Measurements from ENCODE around the gene LRRC70.

The LRRC70 gene

GRCh38 chr5:62590387-62590786 lies 11.8 kb downstream of the LRRC70 start:
- Histone ChIP-seq H3K27me3 (ENCODE audit: control insufficient read depth, insufficient read depth, low read length) (no peaks in the 10 kb centered on the region), H3K4me3 (ENCODE audit: low read depth, low read length) (no peak overlapping the region), H3K27ac (no peak overlapping the region), H3K36me3 (ENCODE audit: control insufficient read depth, insufficient read depth, low read length) (no peaks in the 10 kb centered on the region), H3K79me2 (no peaks in the 10 kb centered on the region), H2AFZ (no peak overlapping the region), H3K9ac (no peak overlapping the region), H3K4me2 (ENCODE audit: low read length) (no peak overlapping the region), H3K9me3 (ENCODE audit: control insufficient read depth, low read length) (no peaks in the 10 kb centered on the region), H3K4me1 (no peaks in the 10 kb centered on the region)
- TF ChIP-seq CTCF (IDR thresholded peaks at IDR 0.05) = no peak

- no peak overlapping the region for H2AFZ ChIP-seq
- no peaks in the 10 kb centered on the region for H3K27me3 ChIP-seq (ENCODE audit: control insufficient read depth, insufficient read depth, low read length)
- no peak overlapping the region for H3K27ac ChIP-seq
- no peak overlapping the region for H3K4me3 ChIP-seq (ENCODE audit: low read depth, low read length)
- H3K36me3 ChIP-seq (ENCODE audit: control insufficient read depth, insufficient read depth, low read length) = no peaks in the 10 kb centered on the region
- H3K9me3 ChIP-seq (ENCODE audit: control insufficient read depth, low read length) = no peaks in the 10 kb centered on the region
- H3K4me2 ChIP-seq (ENCODE audit: low read length) = no peak overlapping the region
- no peaks in the 10 kb centered on the region for H3K4me1 ChIP-seq
- no peak overlapping the region for H3K9ac ChIP-seq
- no peak for TF ChIP-seq CTCF (IDR thresholded peaks at IDR 0.05)
- no peaks in the 10 kb centered on the region for H3K79me2 ChIP-seq
Observed at GRCh38 chr5:62592558-62592957, 13.9 kb downstream of the LRRC70 start.

GRCh38 chr5:62593331-62593730 lies 14.7 kb downstream of the LRRC70 start:
- no peaks in the 10 kb centered on the region for H3K9me3 ChIP-seq (ENCODE audit: control insufficient read depth, low read length)
- H3K36me3 ChIP-seq (ENCODE audit: control insufficient read depth, insufficient read depth, low read length) = no peaks in the 10 kb centered on the region
- H3K27ac ChIP-seq = no peak overlapping the region
- H3K27me3 ChIP-seq (ENCODE audit: control insufficient read depth, insufficient read depth, low read length) = no peaks in the 10 kb centered on the region
- no peaks in the 10 kb centered on the region for H3K79me2 ChIP-seq
- H3K4me1 ChIP-seq = no peaks in the 10 kb centered on the region
- H2AFZ ChIP-seq = no peak overlapping the region
- no peak overlapping the region for H3K9ac ChIP-seq
- no peak overlapping the region for H3K4me2 ChIP-seq (ENCODE audit: low read length)
- no peak for TF ChIP-seq CTCF (IDR thresholded peaks at IDR 0.05)
- H3K4me3 ChIP-seq (ENCODE audit: low read depth, low read length) = no peak overlapping the region

- no peaks in the 10 kb centered on the region for H3K4me1 ChIP-seq
- H3K9me3 ChIP-seq (ENCODE audit: control insufficient read depth, low read length) = no peaks in the 10 kb centered on the region
- H3K79me2 ChIP-seq = no peaks in the 10 kb centered on the region
- no peak overlapping the region for H3K27ac ChIP-seq
- H3K4me2 ChIP-seq (ENCODE audit: low read length) = no peak overlapping the region
- no peaks in the 10 kb centered on the region for H3K36me3 ChIP-seq (ENCODE audit: control insufficient read depth, insufficient read depth, low read length)
- no peak for TF ChIP-seq CTCF (IDR thresholded peaks at IDR 0.05)
- no peak overlapping the region for H3K9ac ChIP-seq
- H2AFZ ChIP-seq = no peak overlapping the region
- no peak overlapping the region for H3K4me3 ChIP-seq (ENCODE audit: low read depth, low read length)
- no peaks in the 10 kb centered on the region for H3K27me3 ChIP-seq (ENCODE audit: control insufficient read depth, insufficient read depth, low read length)
Observed at GRCh38 chr5:62594364-62594984, 15.9 kb downstream of the LRRC70 start.

GRCh38 chr5:62596096-62596495 lies 17.5 kb downstream of the LRRC70 start:
- no peaks in the 10 kb centered on the region for H3K4me1 ChIP-seq

More at GRCh38 chr5:62596096-62596495, 17.5 kb downstream of the LRRC70 start:
- Histone ChIP-seq H3K79me2 (no peaks in the 10 kb centered on the region), H3K27ac (no peak overlapping the region), H3K4me3 (ENCODE audit: low read depth, low read length) (no peak overlapping the region), H3K4me2 (ENCODE audit: low read length) (no peak overlapping the region), H3K9ac (no peak overlapping the region), H3K9me3 (ENCODE audit: control insufficient read depth, low read length) (no peaks in the 10 kb centered on the region), H2AFZ (no peak overlapping the region), H3K36me3 (ENCODE audit: control insufficient read depth, insufficient read depth, low read length) (no peaks in the 10 kb centered on the region), H3K27me3 (ENCODE audit: control insufficient read depth, insufficient read depth, low read length) (no peaks in the 10 kb centered on the region)
- no peak for TF ChIP-seq CTCF (IDR thresholded peaks at IDR 0.05)

Data from parathyroid adenoma (tissue), 2 donors.